GM18951 (cell line): ENCODE data around the gene MAPK10.

Experiments used
- POLR2A ChIP-seq: IDR thresholded peaks from 4 replicates; pipeline ENCODE4 v1.6.1; 2011; ENCODE audit warnings: mild to moderate bottlenecking; ENCODE audit not compliant: insufficient read length, insufficient read depth; ENCODE audit errors: extremely low read depth
- in situ Hi-C: fragments of 300-500 bp; cut with MboI; formaldehyde crosslinking; loops from one replicate; pipeline ENCODE4 v1.12.0; 2022; ENCODE audit warnings: low sequenced_read_pairs, mixed read lengths, inconsistent platforms; ENCODE audit not compliant: unreplicated experiment

Gene MAPK10

DNA sequence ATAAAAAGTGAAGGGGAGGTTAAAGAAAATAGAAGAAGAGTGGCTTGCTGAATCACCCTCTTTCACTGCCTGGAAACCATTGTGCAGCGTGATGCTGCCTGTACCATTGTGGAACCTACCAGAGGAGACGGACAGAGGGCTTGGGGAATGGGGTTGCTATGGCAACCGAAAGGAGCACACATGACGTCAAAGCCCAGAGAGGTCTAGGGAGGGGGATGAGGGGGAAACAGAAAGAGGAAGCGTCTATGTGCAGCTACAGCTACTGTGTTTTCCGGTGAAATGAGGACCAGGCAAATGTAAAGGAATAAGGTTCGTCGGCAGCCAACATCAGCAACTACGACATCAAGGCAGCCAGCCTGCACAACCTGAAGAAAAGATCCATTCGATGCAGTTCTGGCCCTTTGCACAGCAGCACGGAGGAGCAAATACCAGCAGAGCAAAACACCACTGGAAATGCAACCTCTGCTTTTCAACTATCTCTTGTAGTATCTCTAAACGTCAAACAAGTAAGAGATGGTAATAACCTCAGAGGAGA lies at the start of gene MAPK10:
Gene MAPK10 (minus strand): TSS at position 110 of the 535 bp plus-strand sequence.
- in situ Hi-C loops = no loop called here
- no peak for TF ChIP-seq POLR2A

- no peak for TF ChIP-seq POLR2A
- in situ Hi-C loops = no loop called here
Observed at GRCh38 chr4:86403575-86403974, 43.7 kb upstream of the MAPK10 start.

DNA sequence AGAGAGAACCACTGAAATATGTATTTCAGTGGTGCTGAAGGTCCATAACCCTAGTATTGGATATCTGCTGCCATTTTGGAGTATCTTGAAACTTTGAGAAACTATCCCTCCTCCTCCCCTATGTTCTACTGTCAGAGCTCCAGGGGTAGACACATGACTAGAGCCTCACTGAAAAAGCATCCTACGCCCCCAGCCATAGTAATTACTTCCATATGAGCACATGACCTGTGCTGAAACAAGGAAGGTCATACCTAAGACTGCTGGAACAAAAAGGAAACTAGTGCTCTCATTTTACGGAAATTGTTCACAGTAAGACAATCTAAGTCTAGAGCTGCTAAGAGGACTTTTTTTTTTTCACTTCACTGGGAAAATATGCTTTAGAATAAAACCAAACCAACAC lies 42.0 kb upstream of the MAPK10 start:
- no peak for TF ChIP-seq POLR2A
- in situ Hi-C loops = no loop called here

DNA sequence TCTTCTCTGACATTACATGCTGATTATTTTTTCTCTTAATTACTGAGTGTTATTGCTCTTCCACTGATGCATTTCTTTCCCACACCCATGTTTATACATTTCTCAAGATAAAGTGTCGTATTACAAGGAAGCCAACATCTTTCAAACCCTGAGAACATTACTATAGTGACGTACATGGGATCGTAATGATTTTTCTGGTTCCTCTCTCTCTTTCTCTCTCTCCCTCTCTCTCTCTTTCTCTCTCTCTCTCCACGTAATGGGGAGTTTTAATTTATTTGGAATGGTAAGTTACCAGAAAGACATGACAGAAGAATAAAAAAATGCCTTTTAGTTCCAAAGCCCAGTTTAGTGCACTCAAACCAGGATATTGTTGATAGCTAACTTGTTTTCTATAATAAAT lies 40.4 kb upstream of the MAPK10 start:
- in situ Hi-C loops = no loop called here
- TF ChIP-seq POLR2A = no peak

DNA sequence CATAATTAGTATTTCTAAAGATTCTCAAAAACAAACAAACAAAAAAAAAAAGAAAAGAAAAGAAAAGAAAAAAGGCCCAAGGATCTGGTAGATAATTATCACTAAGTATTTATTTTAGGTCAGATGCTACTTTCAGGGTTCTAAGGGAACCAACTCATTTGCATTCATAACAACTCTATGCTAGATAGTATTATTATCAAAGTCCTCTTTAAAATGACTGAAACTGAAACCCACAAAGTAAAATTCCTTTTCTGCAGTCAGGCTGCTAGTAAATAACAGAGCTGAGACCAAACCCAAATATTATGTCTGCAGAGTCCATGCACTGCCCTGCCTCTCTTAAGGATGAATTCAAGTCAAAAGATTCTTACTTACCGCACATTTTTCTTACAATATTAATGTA lies 38.3 kb upstream of the MAPK10 start:
- TF ChIP-seq POLR2A = no peak
- in situ Hi-C loops = no loop called here

DNA sequence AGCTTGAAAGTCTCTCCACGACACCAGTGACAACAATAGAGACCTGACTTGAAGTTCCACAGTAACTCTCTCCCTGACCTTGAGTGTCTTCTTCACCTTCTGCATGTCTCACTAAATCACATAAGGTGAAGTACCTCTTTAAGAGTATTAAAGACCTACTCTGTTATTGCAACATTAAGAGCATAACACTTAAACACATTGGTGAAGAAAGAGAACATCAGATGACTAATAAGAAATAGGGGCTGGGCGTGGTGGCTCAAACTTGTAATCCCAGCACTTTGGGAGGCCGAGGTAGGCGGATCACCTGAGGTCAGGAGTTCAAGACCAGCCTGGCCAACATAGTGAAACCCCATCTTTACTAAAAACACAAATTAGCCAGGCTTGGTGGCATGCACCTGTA lies 33.9 kb upstream of the MAPK10 start:
- in situ Hi-C loops = no loop called here
- TF ChIP-seq POLR2A = no peak

GRCh38 chr4:86389664-86390063 lies 29.8 kb upstream of the MAPK10 start:
- in situ Hi-C loops = no loop called here
- TF ChIP-seq POLR2A = no peak

GRCh38 chr4:86388252-86388651 lies 28.4 kb upstream of the MAPK10 start:
- no peak for TF ChIP-seq POLR2A
- in situ Hi-C loops = no loop called here

- in situ Hi-C loops = no loop called here
Observed at GRCh38 chr4:86386817-86387415, 27.1 kb upstream of the MAPK10 start.

DNA sequence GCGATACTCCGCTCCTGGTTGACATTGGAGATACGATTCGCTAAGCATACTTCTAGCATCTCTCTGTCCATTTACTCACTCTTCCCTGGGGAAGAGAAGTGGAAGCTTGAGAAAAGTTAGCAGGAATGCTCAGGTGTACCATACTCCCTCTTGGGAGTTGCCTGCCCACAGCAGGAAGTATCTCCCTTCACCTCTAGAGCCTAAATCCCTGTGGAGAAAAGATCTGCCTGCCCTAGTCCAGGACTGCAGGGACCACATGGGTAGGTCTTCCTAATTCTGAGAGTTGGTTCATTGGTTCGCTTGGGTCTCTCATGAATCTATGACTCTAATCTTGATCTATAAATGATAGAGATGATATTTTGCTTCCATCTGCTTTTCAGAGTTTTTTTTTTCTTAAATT lies 26.3 kb upstream of the MAPK10 start:
- TF ChIP-seq POLR2A = no peak
- in situ Hi-C loops = no loop called here

More at GRCh38 chr4:86386817-86387415, 27.1 kb upstream of the MAPK10 start:
- TF ChIP-seq POLR2A = no peak

DNA sequence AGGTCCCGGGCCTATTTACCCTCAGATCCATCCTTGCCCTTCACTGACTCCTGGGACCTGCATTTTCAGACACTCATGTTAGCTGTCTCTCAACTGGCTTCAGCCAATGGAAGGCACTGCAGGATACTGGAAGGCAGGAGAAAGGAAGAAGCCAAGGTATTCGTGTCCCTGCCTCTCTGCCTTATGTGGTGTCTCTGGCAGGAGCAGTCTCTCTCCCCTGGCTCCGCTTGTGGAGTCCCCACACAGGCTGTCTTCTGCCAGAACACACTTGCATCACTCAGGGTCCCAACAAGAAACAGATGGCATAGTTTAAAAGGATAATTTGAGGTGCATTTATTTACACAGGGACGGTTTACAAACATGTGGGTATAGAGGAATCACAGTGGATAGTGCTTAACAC lies 21.6 kb upstream of the MAPK10 start:
- in situ Hi-C loops = no loop called here
- no peak for TF ChIP-seq POLR2A

DNA sequence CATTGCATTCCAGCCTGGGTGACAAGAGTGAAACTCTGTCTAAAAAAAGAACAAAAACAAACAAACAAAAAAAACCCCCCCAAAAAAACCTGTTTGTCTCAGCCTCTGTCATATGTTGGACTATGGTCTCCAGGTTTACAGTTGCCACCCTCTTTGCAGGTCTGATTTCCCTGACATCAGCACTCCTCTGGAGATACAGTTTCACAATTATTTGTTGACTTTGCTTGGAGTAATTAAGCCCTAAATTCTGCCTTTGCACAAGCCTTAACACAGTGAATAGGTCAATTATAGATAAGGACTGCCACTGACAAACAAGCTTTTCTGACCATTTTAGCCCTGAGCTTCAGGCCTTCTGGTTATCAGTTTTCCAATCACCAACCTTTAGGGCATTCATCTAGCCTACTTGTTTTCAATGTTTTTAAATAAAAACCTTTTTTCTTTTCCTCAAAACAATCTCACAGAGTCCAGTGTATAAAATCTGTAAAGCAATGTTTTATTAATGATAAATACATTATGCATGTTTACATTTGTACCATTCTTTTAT lies 20.4 kb upstream of the MAPK10 start:
- TF ChIP-seq POLR2A = no peak
- in situ Hi-C loops = no loop called here

GRCh38 chr4:86376850-86377249 lies 17.0 kb upstream of the MAPK10 start:
- in situ Hi-C loops = no loop called here

DNA sequence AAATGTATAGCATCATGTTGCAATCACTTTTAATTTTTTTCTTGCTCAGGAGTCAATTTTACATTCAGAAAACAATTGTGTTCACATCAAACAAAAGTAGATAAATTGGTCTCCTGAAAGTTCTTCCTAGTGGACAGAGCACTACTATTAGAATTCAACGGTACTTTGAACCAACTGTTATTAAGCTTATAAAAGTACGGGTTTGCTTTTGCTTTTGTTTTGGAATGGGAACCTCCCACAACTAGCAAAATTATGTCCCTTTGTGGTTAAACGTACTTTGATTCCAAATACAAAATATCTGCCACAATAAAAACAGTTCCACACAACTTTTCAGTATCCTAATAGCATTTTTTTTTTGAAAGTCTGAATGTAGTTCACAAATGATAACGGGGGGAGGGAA lies 8.6 kb upstream of the MAPK10 start:
- TF ChIP-seq POLR2A = no peak
- in situ Hi-C loops = no loop called here

More at GRCh38 chr4:86376850-86377249, 17.0 kb upstream of the MAPK10 start:
- no peak for TF ChIP-seq POLR2A
